Tongue (tissue), 2 donors: Measurements from ENCODE around the gene SUCNR1. TPM values are rescaled to one million over a fixed set of nuclear protein-coding genes. Genes with fewer than 3 reads are reported as not detected.
"Not testable (repeated sequence)": the region's sequence is repeated elsewhere in the genome, so short reads cannot be mapped to it uniquely, and the experiment has no call there.

ENCODE experiments used
- DNase-seq: peaks from one replicate; pipeline ENCODE4 v3.0.0-alpha.2; 2015
- total RNA-seq: library from RNA; depleted of rRNA; stranded (reverse); fragments of >200 nt; gene quantifications from one replicate; pipeline ENCODE4 v1.2.3, GENCODE V29; 2014

SUCNR1 gene
- total RNA-seq, 1 donor from 2014 or later: 0.10 TPM

DNA sequence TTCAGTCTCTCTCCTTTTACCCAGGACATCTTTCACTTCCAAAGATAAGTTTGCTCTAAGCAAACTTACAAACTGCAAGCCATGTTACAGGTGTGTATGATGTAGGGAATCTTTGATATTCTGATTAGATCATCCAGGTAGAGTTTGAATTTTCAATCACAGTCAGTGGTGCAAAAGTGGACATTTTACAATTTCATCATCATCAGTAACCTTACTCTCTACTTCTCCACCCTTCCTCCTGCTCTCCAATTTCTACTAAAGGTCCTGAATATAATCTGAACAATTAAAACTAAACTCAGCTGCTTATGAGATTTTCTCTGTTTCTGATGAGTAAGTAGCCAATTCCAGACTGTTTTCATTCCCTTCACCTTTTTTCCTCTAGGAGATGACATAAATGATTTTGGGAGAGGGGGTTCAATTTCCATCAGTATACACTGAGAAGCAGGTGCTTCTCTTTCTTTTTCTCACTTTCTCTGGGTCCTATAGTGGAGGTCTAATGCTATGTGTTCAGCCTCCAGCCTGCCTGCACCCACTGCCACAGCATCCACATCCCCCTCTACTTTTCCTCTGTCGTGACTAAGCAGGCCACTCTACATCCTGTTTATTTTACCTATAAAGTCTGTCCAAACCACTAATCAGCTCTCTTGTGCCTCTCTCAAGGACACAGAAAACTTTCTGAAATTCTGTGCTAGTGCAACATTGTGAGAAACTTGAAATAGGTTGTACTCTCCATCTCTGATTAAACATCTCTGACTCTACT lies 27.6 kb downstream of the SUCNR1 start:
- no peak for DNase-seq

GRCh38 chr3:151901644-151902285 lies 28.3 kb downstream of the SUCNR1 start:
- no peak for DNase-seq

DNA sequence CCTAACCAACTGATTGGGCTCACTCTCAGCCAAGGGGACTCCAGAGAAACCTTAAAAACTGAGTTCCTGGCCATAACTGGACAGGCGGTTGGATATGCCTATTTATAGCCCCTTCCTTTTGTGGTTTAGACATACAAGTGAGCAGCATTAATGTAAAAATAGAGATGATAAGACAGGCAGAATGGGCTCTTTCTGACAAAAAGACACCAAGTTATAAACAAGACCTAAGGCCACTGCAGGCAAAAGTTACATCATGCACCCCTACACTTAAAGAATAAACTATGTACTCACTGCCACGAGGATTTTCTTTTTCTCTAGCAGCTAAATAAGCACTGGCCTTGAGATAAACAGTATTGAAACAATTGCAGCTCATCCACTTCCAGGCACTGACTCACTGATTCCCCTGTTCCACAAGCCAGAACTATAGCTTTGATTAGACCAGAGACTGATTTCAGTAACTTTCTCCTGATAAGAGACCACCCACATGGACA lies 30.1 kb downstream of the SUCNR1 start:
- DNase-seq: no peak

DNA sequence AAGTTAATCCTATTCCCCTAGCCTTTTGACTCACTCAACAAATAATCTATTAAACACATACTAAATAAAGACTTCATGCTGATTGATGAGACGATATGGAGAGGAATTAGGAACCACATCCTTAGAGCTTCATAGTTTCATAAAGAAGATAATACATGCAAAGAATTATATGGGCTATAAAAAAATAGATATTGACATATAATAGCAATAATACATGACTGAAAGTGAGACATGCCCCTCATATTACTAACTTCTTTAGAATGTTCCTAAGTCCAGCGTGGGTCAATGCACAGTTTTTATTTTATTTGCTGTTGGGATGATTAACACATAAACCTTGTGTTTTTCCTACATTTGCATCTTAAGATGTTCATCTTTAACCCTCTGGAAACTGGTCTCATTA lies 32.2 kb downstream of the SUCNR1 start:
- DNase-seq: no peak

DNA sequence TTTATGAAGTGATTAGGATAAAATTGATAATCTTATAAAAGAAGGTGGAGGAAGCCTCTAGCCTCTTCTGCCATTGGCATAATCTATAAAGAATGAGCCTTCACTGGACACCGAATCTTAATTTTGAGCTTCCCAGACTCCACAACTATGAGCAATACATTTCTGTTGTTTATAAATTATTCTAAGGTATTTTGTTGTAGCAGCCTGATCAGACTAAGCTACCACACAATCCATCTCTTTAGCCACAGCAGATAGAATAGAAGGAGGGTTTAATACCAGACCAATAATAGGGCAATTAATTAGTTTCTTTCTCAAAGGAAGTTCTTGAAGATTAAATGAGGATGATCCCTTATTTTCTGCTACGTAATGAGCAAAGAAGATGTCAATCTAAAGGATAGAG lies 33.3 kb downstream of the SUCNR1 start:
- no peak for DNase-seq

GRCh38 chr3:151908399-151908798 lies 35.0 kb downstream of the SUCNR1 start:
- no peak for DNase-seq

DNA sequence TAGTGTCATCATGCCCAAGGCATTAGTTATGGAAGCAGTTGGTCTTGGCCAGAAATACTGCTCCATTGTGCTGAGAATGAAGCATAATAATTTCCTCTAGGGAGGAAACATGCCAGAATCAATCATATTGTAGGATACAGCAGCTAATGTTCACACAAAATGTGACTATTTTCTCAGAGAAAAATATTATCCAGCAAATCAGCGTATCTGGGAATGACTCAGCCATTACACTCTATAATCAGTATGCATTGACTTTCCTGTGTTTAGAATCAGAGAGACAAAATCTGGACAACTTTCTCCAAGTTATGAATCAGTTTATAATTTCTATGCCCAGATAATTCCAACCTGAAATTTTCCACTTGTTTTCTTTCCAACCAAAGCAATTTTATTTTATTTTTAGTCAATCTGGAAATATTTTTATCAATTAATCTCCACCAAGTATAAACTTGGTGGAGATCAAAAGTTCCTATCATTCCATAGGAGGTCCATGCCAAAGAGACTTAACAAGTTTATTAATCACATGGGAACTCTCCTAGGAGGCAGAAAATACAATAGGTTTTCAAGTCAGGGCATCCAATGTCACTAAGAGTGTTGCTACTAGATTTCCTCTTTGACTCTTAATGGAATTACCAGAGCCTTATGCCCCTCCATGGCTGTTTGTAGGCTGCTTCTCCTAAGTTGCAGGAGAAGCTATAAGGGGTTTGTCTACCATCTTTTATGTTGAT lies 36.4 kb downstream of the SUCNR1 start:
- DNase-seq: no peak

DNA sequence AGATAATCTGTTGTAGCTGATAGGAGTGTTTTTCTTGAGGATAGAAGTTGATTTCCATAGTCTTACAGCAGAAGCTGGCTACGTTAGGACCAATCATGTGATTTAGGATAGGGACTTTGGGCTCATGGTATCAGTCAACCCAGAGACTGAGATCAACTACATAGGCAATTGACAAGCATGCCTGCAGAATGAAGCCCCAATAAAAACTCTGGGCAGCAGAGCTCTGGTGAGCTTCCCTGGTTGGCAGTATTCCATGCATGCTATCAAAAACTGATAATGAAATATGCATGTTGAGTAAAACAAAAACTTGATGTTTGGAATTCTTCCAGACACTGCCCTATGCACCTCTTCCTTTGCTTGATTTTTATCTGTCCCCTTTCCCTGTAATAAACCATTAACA lies 38.0 kb downstream of the SUCNR1 start:
- DNase-seq: no peak

DNA sequence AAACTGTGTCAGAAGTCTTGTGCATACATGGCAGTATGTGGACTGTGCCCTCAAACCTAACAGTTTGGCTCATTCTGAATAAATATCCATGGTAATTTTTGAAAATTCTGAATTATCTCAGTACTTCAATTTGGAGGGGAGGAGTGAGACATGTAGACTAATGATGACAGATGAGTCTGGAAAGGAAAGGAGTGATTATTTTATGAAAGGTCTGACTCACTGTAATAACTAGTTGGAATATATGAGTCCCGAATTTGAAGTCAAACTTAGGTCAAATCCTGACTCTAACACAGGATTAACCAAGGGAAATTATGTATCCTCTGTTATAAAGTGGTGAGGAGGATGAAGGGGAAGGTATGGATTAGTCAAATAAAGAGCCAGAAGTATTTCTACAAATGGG lies 38.6 kb downstream of the SUCNR1 start:
- DNase-seq: no peak

- DNase-seq: no peak
These were observed 43.3 kb downstream of the SUCNR1 start for GRCh38 chr3:151916781-151917180.

- DNase-seq: peak; percentile 72
These were observed 45.0 kb downstream of the SUCNR1 start for GRCh38 chr3:151918253-151919029.

DNA sequence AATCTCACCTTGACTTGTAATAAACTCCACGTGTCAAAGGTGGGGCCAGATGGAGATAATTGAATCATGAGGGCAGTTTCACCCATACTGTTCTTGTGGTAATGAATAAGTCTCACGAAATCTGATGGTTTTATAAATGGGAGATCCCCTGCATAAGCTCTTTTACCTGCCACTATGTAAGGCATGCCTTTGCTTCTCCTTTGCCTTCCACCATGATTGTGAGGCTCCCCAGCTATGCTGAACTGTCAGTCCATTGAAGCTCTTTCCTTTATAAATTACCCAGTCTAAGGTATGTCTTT lies 45.5 kb downstream of the SUCNR1 start:
- DNase-seq: no peak

DNA sequence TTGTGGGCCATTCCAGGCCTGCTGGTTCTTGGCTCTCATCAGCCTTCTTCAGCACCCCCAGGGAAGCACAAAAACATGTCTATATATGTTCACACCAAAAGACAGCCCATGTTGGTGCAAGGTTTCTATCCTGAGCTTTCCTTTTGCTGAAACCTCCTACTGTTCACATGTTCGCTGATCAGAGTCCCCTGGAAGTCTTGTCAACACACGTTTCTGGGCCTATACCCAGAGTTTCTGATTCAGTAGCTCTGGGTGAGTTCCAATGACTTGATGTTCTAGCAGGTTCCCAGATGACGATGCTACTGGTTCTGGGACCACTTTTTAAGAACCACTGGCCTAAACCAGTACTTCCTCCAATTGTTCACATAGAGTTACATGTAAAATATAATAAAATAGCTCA lies 46.0 kb downstream of the SUCNR1 start:
- DNase-seq: no peak

- no peak for DNase-seq
These were observed 50.5 kb downstream of the SUCNR1 start for GRCh38 chr3:151923901-151924300.

DNA sequence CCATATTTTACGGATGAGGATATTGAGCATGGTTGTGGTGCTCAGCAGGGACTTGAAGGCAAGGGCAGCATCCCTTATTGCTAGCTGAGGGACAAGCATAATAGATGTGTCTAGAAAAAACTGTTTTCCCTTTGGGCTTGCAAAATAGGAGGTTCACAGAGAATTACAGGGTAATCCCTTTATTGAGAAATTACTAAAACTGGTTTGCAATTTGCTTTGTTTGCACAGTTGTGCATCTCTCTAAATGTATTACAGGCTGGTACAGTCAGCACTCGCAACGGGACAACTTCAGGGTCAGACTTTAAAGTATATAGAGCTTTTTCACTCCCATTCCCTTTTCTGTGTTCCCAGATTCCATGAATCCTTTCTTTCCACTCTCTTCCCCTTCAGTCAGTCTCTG lies 51.3 kb downstream of the SUCNR1 start:
- no peak for DNase-seq

- no peak for DNase-seq
These were observed 52.0 kb downstream of the SUCNR1 start for GRCh38 chr3:151925419-151925818.

GRCh38 chr3:151925876-151926275 lies 52.4 kb downstream of the SUCNR1 start:
- DNase-seq: no peak

DNA sequence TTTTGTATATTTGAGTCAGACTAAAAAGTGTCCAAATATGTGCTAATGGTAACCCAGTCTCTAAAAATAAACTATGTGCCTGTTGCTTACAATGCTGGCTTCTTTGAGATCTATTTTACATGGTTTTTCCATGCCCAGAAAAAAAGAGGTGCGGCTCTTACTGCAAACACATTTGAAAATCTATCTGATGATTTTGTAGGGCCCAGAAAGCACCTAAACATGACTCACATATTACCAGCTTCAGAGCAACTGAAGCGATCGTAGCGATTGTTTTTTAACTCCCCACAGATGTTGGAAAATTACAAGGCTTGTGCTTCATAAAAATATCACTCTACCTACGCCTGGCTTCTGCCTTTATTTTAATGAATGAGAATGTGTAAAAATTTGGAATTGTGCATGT lies 53.5 kb downstream of the SUCNR1 start:
- peak; percentile 32 for DNase-seq

- not testable (repeated sequence) for DNase-seq
These were observed 54.6 kb downstream of the SUCNR1 start for GRCh38 chr3:151927915-151928525.

GRCh38 chr3:151931171-151931570 lies 57.7 kb downstream of the SUCNR1 start:
- DNase-seq: no peak

- peak; percentile 59 for DNase-seq
These were observed 59.9 kb downstream of the SUCNR1 start for GRCh38 chr3:151933234-151933853.
